Esophagus muscularis mucosa (tissue), 4 donors: Measurements from ENCODE around the gene DAZAP2.

ENCODE experiments used
- EP300 ChIP-seq: sonication (generic); formaldehyde crosslinking; IDR thresholded peaks from one replicate; pipeline ENCODE4 v1.6.1; 2017; ENCODE audit warnings: antibody characterized with exemption
- POLR2A ChIP-seq: fragments of 450-650 bp; IDR thresholded peaks from one replicate; pipeline ENCODE4 v1.6.1; 2017; ENCODE audit warnings: antibody characterized with exemption, moderate library complexity, mild to moderate bottlenecking, low read depth
- POLR2AphosphoS5 ChIP-seq, 2 donors: sonication (generic); formaldehyde crosslinking; IDR thresholded peaks; one replicate each; pipeline ENCODE4 v1.6.1; 2017; ENCODE audit warnings: antibody characterized with exemption in 2 of 2
- TF ChIP-seq, protein P1 (sequence below), 3 experiments: fragments of 200-600 bp in 2 of 3; fragments of 450-650 bp in 1 of 3; sonication (generic) in 2 of 3; IDR thresholded peaks; one replicate each; pipeline ENCODE4 v1.5.1; 2017 to 2019; ENCODE audit warnings: antibody characterized with exemption in 3 of 3, mild to moderate bottlenecking in 2 of 3, moderate library complexity in 1 of 3

- no peak for TF ChIP-seq POLR2A
- TF ChIP-seq, protein P1, sequence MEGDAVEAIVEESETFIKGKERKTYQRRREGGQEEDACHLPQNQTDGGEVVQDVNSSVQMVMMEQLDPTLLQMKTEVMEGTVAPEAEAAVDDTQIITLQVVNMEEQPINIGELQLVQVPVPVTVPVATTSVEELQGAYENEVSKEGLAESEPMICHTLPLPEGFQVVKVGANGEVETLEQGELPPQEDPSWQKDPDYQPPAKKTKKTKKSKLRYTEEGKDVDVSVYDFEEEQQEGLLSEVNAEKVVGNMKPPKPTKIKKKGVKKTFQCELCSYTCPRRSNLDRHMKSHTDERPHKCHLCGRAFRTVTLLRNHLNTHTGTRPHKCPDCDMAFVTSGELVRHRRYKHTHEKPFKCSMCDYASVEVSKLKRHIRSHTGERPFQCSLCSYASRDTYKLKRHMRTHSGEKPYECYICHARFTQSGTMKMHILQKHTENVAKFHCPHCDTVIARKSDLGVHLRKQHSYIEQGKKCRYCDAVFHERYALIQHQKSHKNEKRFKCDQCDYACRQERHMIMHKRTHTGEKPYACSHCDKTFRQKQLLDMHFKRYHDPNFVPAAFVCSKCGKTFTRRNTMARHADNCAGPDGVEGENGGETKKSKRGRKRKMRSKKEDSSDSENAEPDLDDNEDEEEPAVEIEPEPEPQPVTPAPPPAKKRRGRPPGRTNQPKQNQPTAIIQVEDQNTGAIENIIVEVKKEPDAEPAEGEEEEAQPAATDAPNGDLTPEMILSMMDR (IDR thresholded peaks at IDR 0.05), result no peak
- TF ChIP-seq EP300, result no peak
- no peak for TF ChIP-seq POLR2AphosphoS5 (IDR thresholded peaks at IDR 0.05)
Measured at GRCh38 chr12:51210690-51211395, 27.8 kb upstream of the DAZAP2 start.
